Esophagus squamous epithelium (tissue), 4 donors: ENCODE measurements around the gene ZNF559.

Source experiments
- POLR2A ChIP-seq, 4 donors: fragments of 450-650 bp; IDR thresholded peaks; one replicate each; pipeline ENCODE4 v1.6.1; 2017; ENCODE audit warnings: antibody characterized with exemption in 4 of 4, mild to moderate bottlenecking in 4 of 4, moderate library complexity in 3 of 4
- TF ChIP-seq, protein P1 (sequence below), 6 experiments: fragments of 450-650 bp in 4 of 6; fragments of 200-600 bp in 2 of 6; sonication (generic) in 2 of 6; IDR thresholded peaks; one replicate each; pipeline ENCODE4 v1.5.1; 2016 to 2019; ENCODE audit warnings: antibody characterized with exemption in 6 of 6, mild to moderate bottlenecking in 4 of 6, moderate library complexity in 4 of 6

DNA sequence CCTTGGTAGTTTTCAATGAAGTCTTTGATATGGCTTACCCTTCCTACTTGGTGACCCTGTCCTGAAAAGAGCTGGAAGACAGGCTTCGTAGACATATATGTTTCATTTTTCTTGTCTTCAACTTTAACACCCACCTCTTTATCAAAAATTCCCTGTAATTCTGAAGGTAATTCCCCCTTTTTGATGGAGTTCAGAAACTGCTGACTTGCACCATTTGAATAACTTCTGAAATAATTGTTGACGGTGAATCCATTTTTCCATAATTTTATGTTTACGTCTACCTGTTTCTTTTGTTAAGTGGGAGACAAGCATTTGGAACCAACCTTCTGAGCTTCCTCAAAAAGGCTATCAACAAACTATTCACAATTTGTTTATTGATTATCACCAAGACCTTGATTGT is 24.3 kb downstream of the ZNF559 start:
- TF ChIP-seq POLR2A (IDR thresholded peaks at IDR 0.05): no peak
- TF ChIP-seq, protein P1, sequence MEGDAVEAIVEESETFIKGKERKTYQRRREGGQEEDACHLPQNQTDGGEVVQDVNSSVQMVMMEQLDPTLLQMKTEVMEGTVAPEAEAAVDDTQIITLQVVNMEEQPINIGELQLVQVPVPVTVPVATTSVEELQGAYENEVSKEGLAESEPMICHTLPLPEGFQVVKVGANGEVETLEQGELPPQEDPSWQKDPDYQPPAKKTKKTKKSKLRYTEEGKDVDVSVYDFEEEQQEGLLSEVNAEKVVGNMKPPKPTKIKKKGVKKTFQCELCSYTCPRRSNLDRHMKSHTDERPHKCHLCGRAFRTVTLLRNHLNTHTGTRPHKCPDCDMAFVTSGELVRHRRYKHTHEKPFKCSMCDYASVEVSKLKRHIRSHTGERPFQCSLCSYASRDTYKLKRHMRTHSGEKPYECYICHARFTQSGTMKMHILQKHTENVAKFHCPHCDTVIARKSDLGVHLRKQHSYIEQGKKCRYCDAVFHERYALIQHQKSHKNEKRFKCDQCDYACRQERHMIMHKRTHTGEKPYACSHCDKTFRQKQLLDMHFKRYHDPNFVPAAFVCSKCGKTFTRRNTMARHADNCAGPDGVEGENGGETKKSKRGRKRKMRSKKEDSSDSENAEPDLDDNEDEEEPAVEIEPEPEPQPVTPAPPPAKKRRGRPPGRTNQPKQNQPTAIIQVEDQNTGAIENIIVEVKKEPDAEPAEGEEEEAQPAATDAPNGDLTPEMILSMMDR (IDR thresholded peaks at IDR 0.05): no peak
